Stimulated activated naive CD8-positive, alpha-beta T cell treated with anti-CD3 and anti-CD28 coated beads, Interleukin-15, Interleukin-2, amounts not matched to agents 100 ng/mL and 50 ng/mL, for 24 hours (primary cell): Measurements from ENCODE around the gene RTN1.

ENCODE experiments used
- H3K27ac Mint-ChIP-seq: one replicate; pipeline ENCODE4 v1.8.0; 2021; ENCODE audit warnings: mild to moderate bottlenecking, mixed read lengths
- H3K27me3 Mint-ChIP-seq: one replicate; pipeline ENCODE4 v1.8.0; 2021; ENCODE audit warnings: mixed read lengths
- H3K36me3 Mint-ChIP-seq: one replicate; pipeline ENCODE4 v1.8.0; 2021; ENCODE audit warnings: low read depth, mixed read lengths
- H3K4me1 Mint-ChIP-seq: one replicate; pipeline ENCODE4 v1.8.0; 2021; ENCODE audit warnings: low read depth, mixed read lengths
- H3K4me3 Mint-ChIP-seq: one replicate; pipeline ENCODE4 v1.8.0; 2021; ENCODE audit warnings: mild to moderate bottlenecking, mixed read lengths
- H3K9me3 Mint-ChIP-seq: one replicate; pipeline ENCODE4 v1.8.0; 2021; ENCODE audit warnings: mixed read lengths

RTN1 gene

DNA sequence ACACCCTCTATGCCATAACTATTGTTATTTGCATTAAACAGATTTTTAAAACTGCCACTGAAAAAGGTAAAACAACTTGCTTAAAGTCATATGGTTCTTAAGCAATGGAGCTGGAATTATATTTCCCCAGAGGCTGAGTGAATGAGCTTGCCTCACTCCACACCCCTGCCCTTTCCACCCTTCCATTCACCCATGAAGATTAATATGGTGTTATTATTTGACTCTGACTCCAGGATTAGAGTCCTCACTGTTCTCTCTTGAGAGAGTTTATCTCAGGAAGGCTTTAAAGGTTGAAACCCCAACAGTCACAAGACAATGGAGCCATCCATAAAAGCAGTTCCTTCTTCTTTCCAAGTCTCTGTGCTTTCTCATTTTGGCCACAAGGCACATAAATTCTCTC, 84.9 kb downstream of the RTN1 start:
- Mint-ChIP-seq H3K9me3 (no peaks in the 10 kb centered on the region), H3K36me3 (no peaks in the 10 kb centered on the region), H3K4me3 (no peak overlapping the region), H3K27ac (no peak overlapping the region), H3K4me1 (no peaks in the 10 kb centered on the region), H3K27me3 (no peaks in the 10 kb centered on the region)

DNA sequence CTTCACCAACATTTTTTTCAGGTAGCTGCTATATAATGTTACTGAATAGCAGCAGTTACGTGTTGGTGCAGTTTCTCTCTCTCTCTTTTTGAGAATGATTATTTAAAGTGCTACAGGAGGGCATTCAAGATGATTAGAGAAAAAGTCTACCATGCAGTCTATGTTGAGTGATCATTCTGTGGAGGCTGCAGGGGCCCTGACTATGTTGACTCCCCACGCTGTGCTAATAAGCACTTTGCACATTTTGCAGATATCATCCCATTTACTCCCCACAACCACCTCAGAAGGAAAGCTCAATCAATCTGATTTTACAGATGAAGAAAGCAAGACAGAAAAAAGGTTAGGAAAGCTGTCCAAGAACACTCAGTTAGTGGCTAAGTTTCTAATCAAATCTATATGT, 87.8 kb downstream of the RTN1 start:
- Mint-ChIP-seq H3K9me3 (no peaks in the 10 kb centered on the region), H3K36me3 (no peaks in the 10 kb centered on the region), H3K4me3 (no peak overlapping the region), H3K4me1 (no peaks in the 10 kb centered on the region), H3K27ac (no peak overlapping the region), H3K27me3 (peaks cover 9% of the 10 kb centered on the region)

- no peaks in the 10 kb centered on the region for H3K4me1 Mint-ChIP-seq
- H3K9me3 Mint-ChIP-seq: no peaks in the 10 kb centered on the region
- no peak overlapping the region for H3K4me3 Mint-ChIP-seq
- no peaks in the 10 kb centered on the region for H3K36me3 Mint-ChIP-seq
- peaks cover 9% of the 10 kb centered on the region for H3K27me3 Mint-ChIP-seq
- H3K27ac Mint-ChIP-seq: no peak overlapping the region
Observed at GRCh38 chr14:59777006-59777579, 93.5 kb downstream of the RTN1 start.

- Mint-ChIP-seq H3K27ac (no peak overlapping the region), H3K4me3 (no peak overlapping the region), H3K4me1 (no peaks in the 10 kb centered on the region), H3K9me3 (no peaks in the 10 kb centered on the region), H3K27me3 (peaks cover 9% of the 10 kb centered on the region), H3K36me3 (no peaks in the 10 kb centered on the region)
Observed at GRCh38 chr14:59776468-59776867, 94.1 kb downstream of the RTN1 start.

GRCh38 chr14:59772233-59772632, 98.3 kb downstream of the RTN1 start:
- H3K4me3 Mint-ChIP-seq: no peak overlapping the region
- H3K27me3 Mint-ChIP-seq: no peaks in the 10 kb centered on the region
- no peaks in the 10 kb centered on the region for H3K36me3 Mint-ChIP-seq
- no peak overlapping the region for H3K27ac Mint-ChIP-seq
- H3K4me1 Mint-ChIP-seq: no peaks in the 10 kb centered on the region
- no peaks in the 10 kb centered on the region for H3K9me3 Mint-ChIP-seq

GRCh38 chr14:59771577-59771976, 99.0 kb downstream of the RTN1 start:
- Mint-ChIP-seq H3K9me3 (no peaks in the 10 kb centered on the region), H3K27me3 (no peaks in the 10 kb centered on the region), H3K4me1 (no peaks in the 10 kb centered on the region), H3K36me3 (no peaks in the 10 kb centered on the region), H3K27ac (no peak overlapping the region), H3K4me3 (no peak overlapping the region)

DNA sequence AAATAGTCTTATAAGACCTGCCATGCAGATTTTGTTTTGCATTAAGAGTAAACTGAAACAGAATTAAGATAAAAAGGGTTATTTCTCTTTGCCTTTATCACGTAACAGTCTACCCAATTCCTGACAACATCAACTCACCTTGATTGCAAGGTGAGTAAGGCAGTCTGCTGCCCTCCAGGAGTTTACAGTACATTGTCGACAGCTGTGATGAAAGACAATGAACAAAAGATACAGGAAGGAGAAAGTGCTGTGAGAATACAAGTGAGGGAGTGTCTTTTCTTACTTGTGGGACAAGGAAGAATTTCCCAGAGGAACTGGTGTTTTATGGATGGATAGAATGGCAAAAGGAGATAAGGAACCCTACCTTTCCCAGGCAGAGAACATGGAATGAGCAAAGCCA, 101.0 kb downstream of the RTN1 start:
- Mint-ChIP-seq H3K9me3 (no peaks in the 10 kb centered on the region), H3K27me3 (no peaks in the 10 kb centered on the region), H3K27ac (no peak overlapping the region)

DNA sequence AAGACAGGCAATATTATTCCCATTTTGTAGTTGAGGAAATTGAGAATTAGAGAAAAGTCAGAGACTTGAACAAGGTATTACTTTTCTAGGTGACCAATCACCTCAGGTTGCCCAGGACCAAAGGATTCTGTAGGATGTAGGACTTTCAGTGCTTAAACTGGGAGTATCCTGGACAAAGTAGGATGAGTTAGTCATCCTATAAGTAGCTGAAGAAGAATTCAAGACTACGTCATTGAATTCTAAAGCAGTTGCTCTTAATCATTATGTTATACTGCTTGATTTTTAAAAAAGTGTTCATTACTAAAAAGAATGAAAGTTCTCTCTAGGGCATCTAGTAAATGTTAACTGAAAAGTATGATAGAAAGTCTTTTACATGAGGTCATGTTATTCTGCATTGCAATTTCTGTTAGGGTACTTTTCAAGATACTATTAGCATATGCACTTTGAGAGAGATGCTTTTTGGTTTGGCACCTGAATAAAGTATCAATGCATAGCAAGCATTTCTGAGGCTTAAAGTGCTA, 101.7 kb downstream of the RTN1 start:
- H3K9me3 Mint-ChIP-seq: no peaks in the 10 kb centered on the region
- no peak overlapping the region for H3K27ac Mint-ChIP-seq
- H3K4me3 Mint-ChIP-seq: no peak overlapping the region
- peaks cover under 1% of the 10 kb centered on the region for H3K27me3 Mint-ChIP-seq
- no peaks in the 10 kb centered on the region for H3K4me1 Mint-ChIP-seq
- no peaks in the 10 kb centered on the region for H3K36me3 Mint-ChIP-seq

More for the DNA sequence above, 101.0 kb downstream of the RTN1 start:
- no peaks in the 10 kb centered on the region for H3K36me3 Mint-ChIP-seq
- no peaks in the 10 kb centered on the region for H3K4me1 Mint-ChIP-seq
- no peak overlapping the region for H3K4me3 Mint-ChIP-seq

DNA sequence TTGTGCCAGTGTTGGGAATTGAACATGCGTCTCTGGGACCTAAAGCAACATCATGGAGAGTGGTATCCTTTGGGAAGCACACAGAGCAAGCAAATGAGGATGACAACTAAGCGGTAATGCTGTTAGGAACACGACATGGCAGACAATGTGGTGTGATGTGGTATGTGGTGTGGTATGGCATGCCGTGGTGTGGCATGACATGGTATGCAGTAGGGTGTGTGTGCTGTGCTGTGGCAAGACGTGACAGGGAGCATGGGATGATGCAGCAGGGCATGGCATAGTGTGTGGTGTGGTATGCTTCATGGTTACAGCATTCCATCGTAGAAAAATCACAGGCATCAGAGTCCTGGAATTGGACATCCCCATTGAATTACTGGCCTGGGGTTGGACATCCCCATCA, 108.7 kb downstream of the RTN1 start:
- Mint-ChIP-seq H3K27ac (no peak overlapping the region), H3K9me3 (no peaks in the 10 kb centered on the region), H3K27me3 (peaks cover 10% of the 10 kb centered on the region), H3K4me3 (no peak overlapping the region), H3K36me3 (no peaks in the 10 kb centered on the region), H3K4me1 (no peaks in the 10 kb centered on the region)

- no peak overlapping the region for H3K4me3 Mint-ChIP-seq
- H3K27ac Mint-ChIP-seq: no peak overlapping the region
- no peaks in the 10 kb centered on the region for H3K9me3 Mint-ChIP-seq
- no peaks in the 10 kb centered on the region for H3K4me1 Mint-ChIP-seq
- no peaks in the 10 kb centered on the region for H3K27me3 Mint-ChIP-seq
- H3K36me3 Mint-ChIP-seq: no peaks in the 10 kb centered on the region
Observed at GRCh38 chr14:59755409-59756135, 115.0 kb downstream of the RTN1 start.

- Mint-ChIP-seq H3K4me1 (no peaks in the 10 kb centered on the region), H3K36me3 (no peaks in the 10 kb centered on the region), H3K4me3 (no peak overlapping the region), H3K27me3 (no peaks in the 10 kb centered on the region), H3K9me3 (no peaks in the 10 kb centered on the region), H3K27ac (no peak overlapping the region)
Observed at GRCh38 chr14:59754256-59754655, 116.3 kb downstream of the RTN1 start.

DNA sequence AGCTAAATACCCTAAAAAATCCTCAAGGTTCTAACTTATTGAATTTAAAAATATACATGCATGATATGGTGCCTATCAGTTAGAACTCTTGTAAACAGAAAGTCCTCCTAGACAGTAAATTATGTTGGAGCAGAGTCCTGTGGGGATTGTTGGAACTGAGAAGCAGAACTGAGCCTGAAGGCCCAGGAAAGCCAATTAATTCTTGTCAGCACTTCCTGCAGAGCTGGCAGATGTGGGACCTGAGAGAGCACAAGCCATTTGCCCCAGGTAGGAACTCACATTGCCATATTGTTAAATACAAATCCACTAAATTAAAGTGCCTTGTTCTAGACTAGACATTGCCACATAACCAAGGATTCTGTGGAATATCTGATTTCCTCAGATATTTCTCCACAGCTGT, 117.1 kb downstream of the RTN1 start:
- H3K4me3 Mint-ChIP-seq: no peak overlapping the region
- no peaks in the 10 kb centered on the region for H3K36me3 Mint-ChIP-seq
- H3K4me1 Mint-ChIP-seq: no peaks in the 10 kb centered on the region
- no peaks in the 10 kb centered on the region for H3K27me3 Mint-ChIP-seq
- no peaks in the 10 kb centered on the region for H3K9me3 Mint-ChIP-seq
- no peak overlapping the region for H3K27ac Mint-ChIP-seq

DNA sequence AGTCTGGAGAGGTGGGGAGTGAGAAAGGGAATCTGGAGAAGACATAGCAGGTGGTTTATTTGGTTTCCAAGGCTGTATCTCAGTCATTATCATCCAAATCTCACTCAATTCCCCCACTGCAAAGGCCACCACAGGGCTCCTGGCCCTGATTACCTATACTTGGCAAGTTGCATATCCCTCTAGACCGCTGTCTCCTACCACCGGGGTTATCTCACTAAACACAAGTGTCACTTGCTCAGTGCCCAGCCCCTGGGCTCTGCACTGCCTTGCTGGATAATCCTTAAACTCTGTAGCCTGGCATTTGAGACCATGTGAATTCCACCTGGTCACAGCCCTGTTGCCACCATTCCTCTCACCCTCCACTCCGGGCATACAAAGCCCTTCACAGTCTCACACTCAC, 119.0 kb downstream of the RTN1 start:
- Mint-ChIP-seq H3K4me3 (no peak overlapping the region), H3K9me3 (no peaks in the 10 kb centered on the region), H3K27me3 (peaks cover under 1% of the 10 kb centered on the region), H3K4me1 (no peaks in the 10 kb centered on the region), H3K36me3 (no peaks in the 10 kb centered on the region), H3K27ac (no peak overlapping the region)

DNA sequence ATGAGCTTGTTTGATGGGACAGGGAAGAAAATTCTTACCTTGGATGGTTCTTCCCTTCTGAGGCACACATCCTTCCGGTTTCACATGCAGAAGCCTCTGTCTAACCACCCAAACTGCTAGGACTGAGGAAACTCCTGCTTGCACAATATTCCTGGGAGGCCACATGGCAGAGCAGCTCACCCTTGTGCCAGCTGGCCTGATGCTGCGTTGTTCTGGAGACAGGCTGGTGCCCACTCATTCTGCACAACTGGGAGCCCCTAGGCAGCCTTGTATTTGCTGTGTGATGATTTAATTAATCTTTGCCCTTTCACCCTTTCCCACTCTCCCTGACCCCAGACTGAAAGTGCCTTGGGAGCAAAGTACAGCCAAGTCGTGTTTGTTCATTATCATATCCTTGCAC, 130.8 kb downstream of the RTN1 start:
- Mint-ChIP-seq H3K4me1 (no peaks in the 10 kb centered on the region), H3K27ac (no peak overlapping the region), H3K4me3 (no peak overlapping the region), H3K27me3 (no peaks in the 10 kb centered on the region), H3K36me3 (peaks cover 3% of the 10 kb centered on the region), H3K9me3 (peaks cover 19% of the 10 kb centered on the region)

GRCh38 chr14:59728304-59728703, 142.3 kb downstream of the RTN1 start:
- Mint-ChIP-seq H3K4me1 (no peaks in the 10 kb centered on the region), H3K4me3 (no peak overlapping the region), H3K27ac (no peak overlapping the region), H3K36me3 (no peaks in the 10 kb centered on the region), H3K9me3 (peaks cover 5% of the 10 kb centered on the region), H3K27me3 (no peaks in the 10 kb centered on the region)
